Measurements from ENCODE around the gene MYLIP.
"Not testable (repeated sequence)": the region's sequence is repeated elsewhere in the genome, so short reads cannot be mapped to it uniquely, and the experiment has no call there.

The MYLIP gene

GRCh38 chr6:16168858-16169257 lies 40.0 kb downstream of the MYLIP start:
- peak; percentile 61 for TF ChIP-seq CTCF (IDR thresholded peaks at IDR 0.05; ENCODE audit: low read depth, low read length)
- no peak for DNase-seq (ENCODE audit: extremely low read depth, low read depth)

- DNase-seq (ENCODE audit: extremely low read depth, low read depth), result no peak
These were observed 42.5 kb downstream of the MYLIP start for GRCh38 chr6:16171400-16171799.

GRCh38 chr6:16173167-16173940 lies 44.5 kb downstream of the MYLIP start:
- no peak for DNase-seq (ENCODE audit: extremely low read depth, low read depth)
- TF ChIP-seq CTCF (IDR thresholded peaks at IDR 0.05; ENCODE audit: low read depth, low read length), result no peak

More at GRCh38 chr6:16171400-16171799, 42.5 kb downstream of the MYLIP start:
- no peak for TF ChIP-seq CTCF (IDR thresholded peaks at IDR 0.05; ENCODE audit: low read depth, low read length)

- TF ChIP-seq CTCF (IDR thresholded peaks at IDR 0.05; ENCODE audit: low read depth, low read length), result no peak
- no peak for DNase-seq (ENCODE audit: extremely low read depth, low read depth)
These were observed 45.7 kb downstream of the MYLIP start for GRCh38 chr6:16174416-16175078.

- DNase-seq (ENCODE audit: extremely low read depth, low read depth), result not testable (repeated sequence)
These were observed 47.7 kb downstream of the MYLIP start for GRCh38 chr6:16176600-16176999.

GRCh38 chr6:16177881-16178280 lies 49.0 kb downstream of the MYLIP start:
- no peak for DNase-seq (ENCODE audit: extremely low read depth, low read depth)
- no peak for TF ChIP-seq CTCF (IDR thresholded peaks at IDR 0.05; ENCODE audit: low read depth, low read length)

- no peak for DNase-seq (ENCODE audit: extremely low read depth, low read depth)
These were observed 49.5 kb downstream of the MYLIP start for GRCh38 chr6:16178351-16178750.

More at GRCh38 chr6:16178351-16178750, 49.5 kb downstream of the MYLIP start:
- TF ChIP-seq CTCF (IDR thresholded peaks at IDR 0.05; ENCODE audit: low read depth, low read length), result no peak
